HepG2 (cell line): ENCODE data around the gene AKAP9. TPM values are rescaled to one million over a fixed set of nuclear protein-coding genes. Genes with fewer than 3 reads are reported as not detected.
A peak's percentile ranks its signal among the peaks of the same experiment; 100 is the strongest.

Source experiments
- CBX1 ChIP-seq: IDR thresholded peaks from one replicate; pipeline ENCODE4 v1.6.1; 2016; ENCODE audit warnings: antibody characterized with exemption, low read depth
- ELF3 ChIP-seq: IDR thresholded peaks from 2 replicates; pipeline ENCODE4 v1.6.1; 2016; ENCODE audit warnings: missing genetic modification reagents, missing compliant biosample characterization
- GTF2F1 ChIP-seq: fragments of 150-350 bp; IDR thresholded peaks from 2 replicates; pipeline ENCODE4 v1.6.1; 2014; ENCODE audit warnings: low read length
- JUN ChIP-seq: sonication (generic); formaldehyde crosslinking; IDR thresholded peaks from 2 replicates; pipeline ENCODE4 v1.4.0; 2020; ENCODE audit warnings: mild to moderate bottlenecking, missing genetic modification reagents
- MIXL1 ChIP-seq: IDR thresholded peaks from 2 replicates; pipeline ENCODE4 v1.6.1; 2016
- MTERF4 ChIP-seq: sonication (generic); formaldehyde crosslinking; IDR thresholded peaks from 2 replicates; pipeline ENCODE4 v1.8.0; 2023; ENCODE audit warnings: mild to moderate bottlenecking, missing genetic modification reagents
- MXI1 ChIP-seq: IDR thresholded peaks from 3 replicates; pipeline ENCODE4 v1.6.1; 2012; ENCODE audit warnings: low read depth, low read length, inconsistent platforms, borderline replicate concordance
- NR2F1 ChIP-seq, 2 experiments: fragments of 450-650 bp in 1 of 2; formaldehyde crosslinking in 1 of 2; IDR thresholded peaks; 2 replicates each; pipeline versions ENCODE4 v1.5.0 to v1.6.1; 2016 to 2020; ENCODE audit warnings: mild to moderate bottlenecking in 1 of 2, missing compliant biosample characterization in 1 of 2, missing genetic modification reagents in 1 of 2, moderate library complexity in 1 of 2
- RXRB ChIP-seq: IDR thresholded peaks from 2 replicates; pipeline ENCODE4 v1.6.1; 2016; ENCODE audit warnings: borderline replicate concordance, missing genetic modification reagents, missing compliant biosample characterization
- SOX5 ChIP-seq: IDR thresholded peaks from 2 replicates; pipeline ENCODE4 v1.6.1; 2016; ENCODE audit warnings: borderline replicate concordance
- SOX6 ChIP-seq, 2 experiments: fragments of 450-650 bp in 1 of 2; sonication (generic) in 1 of 2; formaldehyde crosslinking in 1 of 2; IDR thresholded peaks; 2 replicates each; pipeline versions ENCODE4 v1.4.0 to v1.6.1; 2017 to 2020; ENCODE audit warnings: antibody characterized with exemption in 1 of 2, mild to moderate bottlenecking in 1 of 2, missing genetic modification reagents in 1 of 2
- TSC22D2 ChIP-seq: sonication (generic); formaldehyde crosslinking; IDR thresholded peaks from 2 replicates; pipeline ENCODE4 v1.5.1; 2020; ENCODE audit warnings: missing genetic modification reagents, mild to moderate bottlenecking, borderline replicate concordance
- YEATS2 ChIP-seq: sonication (generic); formaldehyde crosslinking; IDR thresholded peaks from 2 replicates; pipeline ENCODE4 v1.4.0; 2020; ENCODE audit warnings: missing genetic modification reagents, borderline replicate concordance
- YY1 ChIP-seq: IDR thresholded peaks from 2 replicates; pipeline ENCODE4 v1.6.1; 2011; ENCODE audit warnings: low read length, low read depth, moderate library complexity, mild to moderate bottlenecking; ENCODE audit not compliant: insufficient read depth, insufficient replicate concordance
- ZFP1 ChIP-seq: IDR thresholded peaks from 2 replicates; pipeline ENCODE4 v1.6.1; 2016
- ZFP41 ChIP-seq: sonication (generic); formaldehyde crosslinking; IDR thresholded peaks from 2 replicates; pipeline ENCODE4 v1.4.0; 2020; ENCODE audit warnings: mild to moderate bottlenecking, missing genetic modification reagents, borderline replicate concordance
- ZNF280B ChIP-seq: sonication (generic); formaldehyde crosslinking; IDR thresholded peaks from 2 replicates; pipeline ENCODE4 v1.5.0; 2020; ENCODE audit warnings: missing genetic modification reagents, mild to moderate bottlenecking, borderline replicate concordance
- ZNF589 ChIP-seq: sonication (generic); formaldehyde crosslinking; conservative IDR thresholded peaks from 2 replicates; pipeline ENCODE4 v1.8.0; 2022; ENCODE audit warnings: mild to moderate bottlenecking, moderate library complexity, missing genetic modification reagents
- polyA plus RNA-seq, 8 experiments: library from polyadenylated mRNA; depleted of rRNA in 3 of 8; stranded (reverse) in 7 of 8; unstranded in 1 of 8; fragments of >200 nt; fragmentation: Illumina TruSeq in 4 of 8; extraction: Trizol in 4 of 8; gene quantifications; 2 replicates each; pipeline versions ENCODE4 v1.2.1 to v1.2.3, GENCODE V29; 2011 to 2016; ENCODE audit warnings: low read depth in 4 of 8, missing spikeins in 1 of 8, mixed read lengths in 1 of 8; ENCODE audit not compliant: insufficient read depth in 1 of 8
- total RNA-seq, 5 experiments: library from RNA; depleted of rRNA; stranded (reverse); fragments of >200 nt; fragmentation: Illumina TruSeq; extraction: Trizol; gene quantifications; 2 replicates each; pipeline ENCODE4 v1.2.3, GENCODE V29; 2016; ENCODE audit warnings: low read depth in 1 of 5

Gene AKAP9
- total and polyA plus RNA-seq, 2 of the 13 experiments (the other 11 are each of a cell fraction or from before 2014, with no cell fraction given), result 27.6 to 33.1 TPM

GRCh38 chr7:91940572-91941341 lies at the start of gene AKAP9 (continued):
- peak; percentile 42; the same call in 1 of the 2 replicates for TF ChIP-seq SOX5
- peak; percentile 35; the same call in 1 of the 2 replicates for TF ChIP-seq ZNF280B
- TF ChIP-seq YEATS2, result peak; percentile 42; the same call in 1 of the 2 replicates
- TF ChIP-seq CBX1, result peak; percentile 74
- peak in 1 of 2 experiments; percentile 69; a peak in 1 of 4 replicates for TF ChIP-seq NR2F1 (CRISPR knock-in tag; IDR thresholded peaks at IDR 0.05)
- peak; percentile 75; the same call in 1 of the 3 replicates for TF ChIP-seq MXI1
- TF ChIP-seq TSC22D2, result peak; percentile 85; the same call in 1 of the 2 replicates
- TF ChIP-seq ELF3, result peak; percentile 69; the same call in 1 of the 2 replicates
- no peak for TF ChIP-seq ZNF589 (CRISPR knock-in tag)
- no peak for TF ChIP-seq SOX6 (IDR thresholded peaks at IDR 0.05)
- peak; percentile 70 for TF ChIP-seq SOX6 (CRISPR knock-in tag; IDR thresholded peaks at IDR 0.05)
- TF ChIP-seq MIXL1 (CRISPR knock-in tag), result peak; percentile 62; the same call in 1 of the 2 replicates
- TF ChIP-seq ZFP1 (CRISPR knock-in tag), result peak; percentile 34; the same call in 1 of the 2 replicates
- peak; percentile 96 for TF ChIP-seq YY1
- 0 out of 2 replicates have a peak, but pooled peaks have one; percentile 51 for TF ChIP-seq JUN
- peak; percentile 55; the same call in 1 of the 2 replicates for TF ChIP-seq ZFP41 (CRISPR knock-in tag)
- TF ChIP-seq MTERF4 (CRISPR knock-in tag), result 0 out of 2 replicates have a peak, but pooled peaks have one; percentile 46
- TF ChIP-seq GTF2F1, result no peak
- peak; percentile 53 for TF ChIP-seq RXRB (CRISPR knock-in tag)
